ENCODE results near the gene TAS2R3. TPM values are rescaled to one million over a fixed set of nuclear protein-coding genes. Genes with fewer than 3 reads are reported as not detected.

The TAS2R3 gene
- total RNA-seq = 1 to 10 TPM; 1.6 to 2.6 TPM
- polyA plus RNA-seq (2013, experiment 1 of 2) = 0.28 TPM
- 0.41 TPM for polyA plus RNA-seq (2013, experiment 2 of 2)
- long read RNA-seq, experiment 1 = 0 reads
- long read RNA-seq, experiment 2 = 0 reads
- long read RNA-seq, experiment 3 = 0 reads
- long read RNA-seq, experiment 4 = 0 reads

GRCh38 chr7:141763797-141764196 is at the start of gene TAS2R3:
Gene TAS2R3 (plus strand): TSS chr7:141764097. CDS start chr7:141764159, 62 bp downstream.
- H3K27ac Mint-ChIP-seq = no peak within 1 kb of the TSS

DNA sequence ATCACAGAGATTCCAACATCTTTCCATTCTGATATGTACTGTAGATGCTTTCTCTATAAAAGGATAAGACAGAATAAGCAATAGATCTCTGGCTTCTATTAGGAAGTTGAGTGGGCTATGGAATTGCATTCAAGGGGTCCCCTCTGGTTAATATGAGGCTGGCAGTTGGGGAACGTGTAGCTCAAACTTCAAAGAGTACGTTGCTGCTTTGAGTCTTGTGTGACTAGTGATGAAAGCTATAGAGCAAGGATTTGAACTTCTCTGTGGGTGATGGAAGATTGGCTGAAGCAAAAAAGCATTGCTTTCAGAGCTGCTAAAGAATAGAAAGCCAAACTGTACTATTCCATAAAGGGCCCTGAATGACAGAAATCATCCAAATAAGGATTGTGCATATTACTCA is 49.3 kb upstream of the TAS2R3 start:
- no peak overlapping the region for H3K27ac ChIP-seq (ENCODE audit: low read depth, low read length)

More at GRCh38 chr7:141763797-141764196, at the start of gene TAS2R3:
- TF ChIP-seq, protein P1, sequence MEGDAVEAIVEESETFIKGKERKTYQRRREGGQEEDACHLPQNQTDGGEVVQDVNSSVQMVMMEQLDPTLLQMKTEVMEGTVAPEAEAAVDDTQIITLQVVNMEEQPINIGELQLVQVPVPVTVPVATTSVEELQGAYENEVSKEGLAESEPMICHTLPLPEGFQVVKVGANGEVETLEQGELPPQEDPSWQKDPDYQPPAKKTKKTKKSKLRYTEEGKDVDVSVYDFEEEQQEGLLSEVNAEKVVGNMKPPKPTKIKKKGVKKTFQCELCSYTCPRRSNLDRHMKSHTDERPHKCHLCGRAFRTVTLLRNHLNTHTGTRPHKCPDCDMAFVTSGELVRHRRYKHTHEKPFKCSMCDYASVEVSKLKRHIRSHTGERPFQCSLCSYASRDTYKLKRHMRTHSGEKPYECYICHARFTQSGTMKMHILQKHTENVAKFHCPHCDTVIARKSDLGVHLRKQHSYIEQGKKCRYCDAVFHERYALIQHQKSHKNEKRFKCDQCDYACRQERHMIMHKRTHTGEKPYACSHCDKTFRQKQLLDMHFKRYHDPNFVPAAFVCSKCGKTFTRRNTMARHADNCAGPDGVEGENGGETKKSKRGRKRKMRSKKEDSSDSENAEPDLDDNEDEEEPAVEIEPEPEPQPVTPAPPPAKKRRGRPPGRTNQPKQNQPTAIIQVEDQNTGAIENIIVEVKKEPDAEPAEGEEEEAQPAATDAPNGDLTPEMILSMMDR (conservative IDR thresholded peaks at IDR 0.05) = no peak
- no peak within 1 kb of the TSS for H3K27ac ChIP-seq (ENCODE audit: low read depth, low read length)
- peaks cover 45% of the 10 kb centered on the region for H3K36me3 ChIP-seq (ENCODE audit: control insufficient read depth, insufficient read depth, low read length)
- DNase-seq = no peak
- no peak within 1 kb of the TSS for H3K4me3 Mint-ChIP-seq
- H3K4me1 ChIP-seq (ENCODE audit: control insufficient read depth, insufficient read depth, low read length) = no peaks in the 10 kb centered on the region
- H3K4me3 ChIP-seq (ENCODE audit: low read length) = no peak within 1 kb of the TSS
- no peaks in the 10 kb centered on the region for H3K27me3 Mint-ChIP-seq (ENCODE audit: insufficient read depth)
- peaks cover 7% of the 10 kb centered on the region for H3K9me3 ChIP-seq (ENCODE audit: control insufficient read depth, low read length)
- 95 to 100% methylated on average over 2 to 3 of the region's 3 CpGs for WGBS, 2 experiments (ENCODE audit: insufficient coverage in 1 of 2, insufficient read length in 1 of 2)
- H3K27me3 ChIP-seq (ENCODE audit: control insufficient read depth, insufficient read depth, low read length, poor library complexity, severe bottlenecking) = no peaks in the 10 kb centered on the region
- peaks cover 65% of the 10 kb centered on the region for H3K36me3 Mint-ChIP-seq (ENCODE audit: low read depth)
- H3K9ac ChIP-seq (ENCODE audit: extremely low read depth, low read length, poor library complexity, severe bottlenecking) = no peak within 1 kb of the TSS
- peaks cover 2% of the 10 kb centered on the region for H3K9me3 Mint-ChIP-seq
- no peaks in the 10 kb centered on the region for H3K4me1 Mint-ChIP-seq

GRCh38 chr7:141715018-141715417 is 48.9 kb upstream of the TAS2R3 start:
- no peak overlapping the region for H3K27ac ChIP-seq (ENCODE audit: low read depth, low read length)
- Mint-ChIP-seq H3K4me3 (no peak overlapping the region), H3K27ac (no peak overlapping the region), H3K27me3 (ENCODE audit: insufficient read depth) (no peaks in the 10 kb centered on the region), H3K9me3 (no peaks in the 10 kb centered on the region), H3K36me3 (ENCODE audit: low read depth) (no peaks in the 10 kb centered on the region), H3K4me1 (peaks cover 8% of the 10 kb centered on the region)
- no peak overlapping the region for H3K4me3 ChIP-seq (ENCODE audit: low read length)
- no peaks in the 10 kb centered on the region for H3K36me3 ChIP-seq (ENCODE audit: control insufficient read depth, insufficient read depth, low read length)
- H3K4me1 ChIP-seq (ENCODE audit: control insufficient read depth, insufficient read depth, low read length) = peaks cover 4% of the 10 kb centered on the region
- H3K27me3 ChIP-seq (ENCODE audit: control insufficient read depth, insufficient read depth, low read length, poor library complexity, severe bottlenecking) = no peaks in the 10 kb centered on the region
- TF ChIP-seq, protein P1 (conservative IDR thresholded peaks at IDR 0.05) = no peak
- H3K9ac ChIP-seq (ENCODE audit: extremely low read depth, low read length, poor library complexity, severe bottlenecking) = no peak overlapping the region
- DNase-seq = no peak
- H3K9me3 ChIP-seq (ENCODE audit: control insufficient read depth, low read length) = no peaks in the 10 kb centered on the region
- WGBS, 2 experiments (ENCODE audit: insufficient coverage in 1 of 2, insufficient read length in 1 of 2) = 61 to 100% methylated on average over 1 to 3 of the region's 4 CpGs

More for the DNA sequence above, 49.3 kb upstream of the TAS2R3 start:
- H3K27me3 ChIP-seq (ENCODE audit: control insufficient read depth, insufficient read depth, low read length, poor library complexity, severe bottlenecking) = no peaks in the 10 kb centered on the region
- H3K27ac Mint-ChIP-seq = no peak overlapping the region
- H3K36me3 Mint-ChIP-seq (ENCODE audit: low read depth) = no peaks in the 10 kb centered on the region
- H3K36me3 ChIP-seq (ENCODE audit: control insufficient read depth, insufficient read depth, low read length) = no peaks in the 10 kb centered on the region
- H3K4me1 ChIP-seq (ENCODE audit: control insufficient read depth, insufficient read depth, low read length) = peaks cover 4% of the 10 kb centered on the region
- no peaks in the 10 kb centered on the region for H3K9me3 ChIP-seq (ENCODE audit: control insufficient read depth, low read length)
- H3K9ac ChIP-seq (ENCODE audit: extremely low read depth, low read length, poor library complexity, severe bottlenecking) = no peak overlapping the region
- H3K27me3 Mint-ChIP-seq (ENCODE audit: insufficient read depth) = no peaks in the 10 kb centered on the region
- TF ChIP-seq, protein P1 (conservative IDR thresholded peaks at IDR 0.05) = no peak
- no peaks in the 10 kb centered on the region for H3K9me3 Mint-ChIP-seq
- no peak overlapping the region for H3K4me3 Mint-ChIP-seq
- H3K4me3 ChIP-seq (ENCODE audit: low read length) = no peak overlapping the region
- WGBS, 2 experiments (ENCODE audit: insufficient coverage in 1 of 2, insufficient read length in 1 of 2) = 65 to 88% methylated on average over 2 of the region's 2 CpGs
- DNase-seq = no peak
- peaks cover 10% of the 10 kb centered on the region for H3K4me1 Mint-ChIP-seq
